ENCODE data around the gene TAOK2.

Gene TAOK2

GRCh38 chr16:29963021-29963743, 10.5 kb upstream of the TAOK2 start:
- DNase-seq (ENCODE audit: low read depth): no peak

- no peak for DNase-seq (ENCODE audit: low read depth)
These were observed 5.5 kb upstream of the TAOK2 start for GRCh38 chr16:29968205-29968604.

- DNase-seq (ENCODE audit: low read depth): no peak
These were observed 2.4 kb upstream of the TAOK2 start for GRCh38 chr16:29971304-29971703.

GRCh38 chr16:29972500-29972899, 1.2 kb upstream of the TAOK2 start:
- no peak for DNase-seq (ENCODE audit: low read depth)

GRCh38 chr16:29972992-29973383, 680 bp upstream of the TAOK2 start:
- DNase-seq (ENCODE audit: low read depth): no peak

- DNase-seq (ENCODE audit: low read depth): no peak
These were observed 844 bp downstream of the TAOK2 start for GRCh38 chr16:29974291-29975133.

- DNase-seq (ENCODE audit: low read depth): no peak
These were observed 1.5 kb downstream of the TAOK2 start for GRCh38 chr16:29975134-29975538.

- DNase-seq (ENCODE audit: low read depth): no peak
These were observed 2.3 kb downstream of the TAOK2 start for GRCh38 chr16:29975811-29976511.

- no peak for DNase-seq (ENCODE audit: low read depth)
These were observed 3.6 kb downstream of the TAOK2 start for GRCh38 chr16:29977063-29977825.

GRCh38 chr16:29978081-29978480, 4.4 kb downstream of the TAOK2 start:
- DNase-seq (ENCODE audit: low read depth): no peak

GRCh38 chr16:29978564-29979270, 5.0 kb downstream of the TAOK2 start:
- DNase-seq (ENCODE audit: low read depth): no peak

- DNase-seq (ENCODE audit: low read depth): no peak
These were observed 9.1 kb downstream of the TAOK2 start for GRCh38 chr16:29982560-29983419.

- no peak for DNase-seq (ENCODE audit: low read depth)
These were observed 9.9 kb downstream of the TAOK2 start for GRCh38 chr16:29983420-29984136.

GRCh38 chr16:29984137-29984763, 10.6 kb downstream of the TAOK2 start:
- DNase-seq (ENCODE audit: low read depth): no peak

- DNase-seq (ENCODE audit: low read depth): no peak
These were observed 11.1 kb downstream of the TAOK2 start for GRCh38 chr16:29984764-29985147.

GRCh38 chr16:29985271-29985811, 11.7 kb downstream of the TAOK2 start:
- no peak for DNase-seq (ENCODE audit: low read depth)

- DNase-seq (ENCODE audit: low read depth): no peak
These were observed 12.6 kb downstream of the TAOK2 start for GRCh38 chr16:29986231-29986630.

- DNase-seq (ENCODE audit: low read depth): no peak
These were observed 13.3 kb downstream of the TAOK2 start for GRCh38 chr16:29986931-29987330.

Measured in stimulated activated CD8-positive, alpha-beta memory T cell treated with anti-CD3 and anti-CD28 coated beads, Interleukin-15, amount 100 ng/mL, for 1 hour (primary cell).